IPS-18c (cell line): Measurements from ENCODE around the gene OR9G4.

ENCODE experiments used
- H3K4me3 ChIP-seq: 2 replicates; pipeline ENCODE4 v1.7.0; 2013; ENCODE audit warnings: low read depth, mild to moderate bottlenecking, low read length, moderate library complexity; ENCODE audit not compliant: insufficient read depth
- H3K9me3 ChIP-seq: one replicate; pipeline ENCODE4 v1.6.1; 2013; ENCODE audit warnings: mild to moderate bottlenecking, low read length, moderate library complexity; ENCODE audit not compliant: control insufficient read depth, insufficient read depth

The OR9G4 gene

DNA sequence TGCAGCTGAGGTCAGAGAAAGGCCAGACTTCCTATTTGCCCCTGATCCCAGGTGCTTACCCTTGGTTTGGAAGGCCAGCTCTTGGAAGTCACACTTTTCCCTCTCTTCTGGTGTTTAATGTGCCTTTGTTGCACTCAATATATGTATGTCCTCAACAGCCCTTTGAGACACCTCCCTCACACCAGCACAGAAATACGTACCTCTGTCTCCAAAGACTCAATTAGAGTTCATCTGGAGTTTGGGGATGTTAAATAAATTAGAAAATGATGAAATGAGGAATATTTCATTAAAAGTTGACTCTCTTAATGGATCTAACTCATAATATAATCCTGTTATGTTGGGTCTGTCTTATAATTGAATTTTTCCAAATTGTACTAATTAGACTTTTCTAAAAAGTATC, at the start of gene OR9G4:
OR9G4 (minus strand) TSS at position 101 of the 400 bp plus-strand sequence. CDS start 4,931 bp downstream, outside the sequence.
- Histone ChIP-seq H3K9me3 (no peaks in the 10 kb centered on the region), H3K4me3 (no peak within 1 kb of the TSS)

DNA sequence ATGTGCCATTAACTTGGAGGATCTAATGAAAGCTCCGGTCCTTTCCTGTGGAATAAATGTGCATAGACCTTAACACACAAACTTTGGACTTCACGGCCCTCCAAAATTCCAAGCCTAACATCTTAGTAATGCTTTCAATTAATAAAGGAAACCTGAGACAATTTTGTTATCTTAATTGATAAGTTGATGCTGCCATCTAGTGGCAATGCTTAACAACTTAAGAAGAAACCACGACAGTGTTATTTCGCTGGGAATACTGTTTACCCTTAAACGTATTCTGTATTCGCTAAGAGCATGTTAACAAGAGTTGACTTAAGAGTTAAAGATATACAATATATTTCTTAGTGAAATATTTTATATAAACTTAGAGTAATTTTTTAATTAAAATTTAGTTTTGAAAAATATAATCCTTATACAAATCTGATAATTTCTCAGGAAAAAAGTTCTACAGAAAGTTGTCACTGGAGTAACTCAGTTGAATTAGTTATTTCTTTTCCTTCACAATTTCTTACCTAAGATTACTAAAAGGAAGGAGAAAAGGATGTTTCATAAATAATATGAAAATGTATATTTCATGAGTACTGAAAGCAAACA, 35.0 kb upstream of the OR9G4 start:
- H3K4me3 ChIP-seq: no peak overlapping the region

DNA sequence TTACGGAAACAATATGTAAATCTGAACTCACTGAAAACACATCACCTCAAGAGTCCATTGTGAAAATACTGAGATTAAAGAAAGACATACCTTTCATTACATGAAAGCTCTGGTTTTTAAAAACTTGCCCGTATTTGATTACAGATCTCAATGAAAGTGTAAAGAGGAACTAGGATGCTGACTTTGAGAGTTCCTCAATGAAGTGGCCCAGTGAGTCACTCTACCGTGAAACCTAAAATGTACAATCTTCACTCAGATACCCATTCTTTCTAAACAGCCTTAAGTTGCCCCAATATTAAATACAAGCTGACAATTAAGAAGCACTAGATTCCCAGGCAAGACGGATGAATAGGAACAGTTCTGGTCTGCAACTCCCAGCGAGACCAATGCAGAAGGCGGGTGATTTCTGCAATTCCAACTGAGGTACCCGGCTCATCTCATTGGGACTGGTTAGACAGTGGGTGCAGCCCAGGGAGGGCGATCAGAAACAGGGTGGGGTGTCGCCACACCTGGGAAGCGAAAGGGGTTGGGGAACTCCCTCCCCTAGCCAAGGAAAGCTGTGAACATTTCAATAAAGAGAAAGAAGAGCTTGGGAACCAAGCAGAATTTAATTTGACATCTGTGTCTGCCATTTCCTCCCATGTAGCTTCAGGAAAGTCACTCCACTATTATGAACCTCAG, 33.8 kb upstream of the OR9G4 start:
- no peaks in the 10 kb centered on the region for H3K9me3 ChIP-seq
- no peak overlapping the region for H3K4me3 ChIP-seq

More for the DNA sequence above, 35.0 kb upstream of the OR9G4 start:
- no peaks in the 10 kb centered on the region for H3K9me3 ChIP-seq

DNA sequence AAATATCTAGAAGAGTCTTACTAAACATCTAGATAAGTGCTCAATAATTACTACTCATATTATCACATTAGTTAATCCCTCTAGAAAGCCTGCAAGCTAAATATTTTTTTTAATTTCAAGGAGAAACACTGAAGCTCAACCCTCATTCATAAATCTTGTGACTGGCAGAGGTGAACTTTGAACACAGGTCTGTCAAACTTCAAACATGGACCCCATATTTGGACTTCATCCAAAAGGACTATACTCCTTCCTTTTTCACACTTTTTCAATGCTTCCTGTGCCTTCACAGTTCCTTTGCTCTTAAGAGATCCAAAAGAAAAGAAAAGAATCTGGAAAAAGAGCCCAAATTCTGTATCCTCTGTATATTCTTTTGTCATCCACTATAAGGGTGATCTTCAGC, 28.3 kb upstream of the OR9G4 start:
- Histone ChIP-seq H3K4me3 (no peak overlapping the region), H3K9me3 (no peaks in the 10 kb centered on the region)

DNA sequence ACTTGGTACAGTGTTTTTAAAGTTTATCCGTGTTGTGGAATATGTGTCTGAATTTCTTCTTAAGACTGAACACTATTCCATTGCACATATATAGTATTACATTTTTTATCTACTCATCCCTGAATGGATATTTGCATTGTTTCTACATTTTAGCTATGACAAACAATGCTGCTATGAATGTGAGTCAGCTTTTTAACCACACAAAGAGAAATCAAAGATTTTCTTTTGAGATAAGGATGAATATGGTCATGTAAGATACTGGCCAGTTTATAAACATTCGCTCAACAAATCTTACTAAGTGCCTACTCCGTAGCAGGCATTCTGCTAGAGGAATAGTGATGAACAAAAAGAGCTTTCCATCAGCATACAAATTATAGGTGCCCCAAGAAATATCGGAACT, 16.5 kb upstream of the OR9G4 start:
- H3K9me3 ChIP-seq: no peaks in the 10 kb centered on the region
- H3K4me3 ChIP-seq: no peak overlapping the region

DNA sequence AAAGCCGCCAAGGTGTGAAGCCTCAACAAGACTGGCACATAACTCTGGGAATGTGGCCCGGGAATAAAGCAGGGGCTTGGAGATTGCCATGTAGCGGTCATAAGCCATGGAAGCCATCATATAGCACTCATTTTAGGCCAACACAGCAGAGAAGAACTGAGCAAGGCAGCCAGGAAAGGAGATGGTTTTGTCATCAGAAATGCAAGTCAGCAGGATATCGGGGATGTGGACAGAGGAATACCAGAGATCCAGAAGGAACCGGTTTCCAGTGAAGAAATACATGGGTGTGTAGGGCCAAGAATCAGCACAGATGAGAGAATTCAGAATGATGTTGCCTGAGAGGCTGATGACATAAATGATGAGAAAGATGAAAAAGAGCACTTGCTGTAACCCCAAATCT, 3.0 kb upstream of the OR9G4 start:
- Histone ChIP-seq H3K9me3 (no peaks in the 10 kb centered on the region), H3K4me3 (no peak overlapping the region)

DNA sequence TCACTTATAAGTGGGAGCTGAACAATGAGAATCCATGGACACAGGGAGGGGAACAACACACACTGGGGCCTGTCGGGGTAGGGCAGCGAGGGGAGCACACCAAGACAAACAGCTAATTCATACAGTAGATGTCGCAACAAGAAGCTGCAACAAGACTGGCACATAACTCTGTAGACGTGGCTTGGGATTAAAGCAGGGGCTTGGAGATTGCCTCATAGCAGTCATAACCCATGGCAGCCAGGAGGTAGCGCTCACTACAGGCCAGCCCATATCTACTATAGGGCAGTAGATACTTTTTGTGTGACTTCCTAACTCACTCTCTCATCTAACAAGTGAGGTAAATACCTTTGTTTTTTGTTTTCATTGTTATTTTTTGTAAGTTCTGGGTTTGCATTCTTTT, 1.7 kb upstream of the OR9G4 start:
- Histone ChIP-seq H3K9me3 (no peaks in the 10 kb centered on the region), H3K4me3 (no peak overlapping the region)

DNA sequence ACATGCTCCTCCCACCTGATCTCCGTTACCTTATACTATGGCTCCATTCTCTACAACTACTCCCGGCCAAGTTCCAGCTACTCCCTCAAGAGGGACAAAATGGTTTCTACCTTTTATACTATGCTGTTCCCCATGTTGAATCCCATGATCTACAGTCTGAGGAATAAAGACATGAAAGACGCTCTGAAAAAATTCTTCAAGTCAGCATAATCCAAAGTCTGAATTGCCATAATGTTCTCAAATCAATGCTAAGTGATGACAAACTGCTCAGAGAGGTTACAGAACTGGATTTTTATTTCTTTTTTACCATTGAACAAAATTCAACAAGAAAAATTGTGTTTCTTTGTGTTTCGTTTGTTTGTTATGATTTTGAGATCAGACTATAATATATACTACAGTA, 7.6 kb downstream of the OR9G4 start:
- H3K9me3 ChIP-seq: no peaks in the 10 kb centered on the region
- no peak overlapping the region for H3K4me3 ChIP-seq

DNA sequence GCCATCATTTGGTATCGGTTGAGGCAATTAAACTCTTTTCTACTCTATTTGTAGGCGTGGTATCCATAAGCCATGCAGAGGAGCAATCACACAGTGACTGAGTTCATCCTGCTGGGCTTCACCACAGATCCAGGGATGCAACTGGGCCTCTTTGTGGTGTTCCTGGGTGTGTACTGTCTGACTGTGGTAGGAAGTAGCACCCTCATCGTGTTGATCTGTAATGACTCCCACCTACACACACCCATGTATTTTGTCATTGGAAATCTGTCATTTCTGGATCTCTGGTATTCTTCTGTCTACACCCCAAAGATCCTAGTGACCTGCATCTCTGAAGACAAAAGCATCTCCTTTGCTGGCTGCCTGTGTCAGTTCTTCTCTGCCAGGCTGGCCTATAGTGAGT, 8.4 kb downstream of the OR9G4 start:
- H3K4me3 ChIP-seq: no peak overlapping the region

DNA sequence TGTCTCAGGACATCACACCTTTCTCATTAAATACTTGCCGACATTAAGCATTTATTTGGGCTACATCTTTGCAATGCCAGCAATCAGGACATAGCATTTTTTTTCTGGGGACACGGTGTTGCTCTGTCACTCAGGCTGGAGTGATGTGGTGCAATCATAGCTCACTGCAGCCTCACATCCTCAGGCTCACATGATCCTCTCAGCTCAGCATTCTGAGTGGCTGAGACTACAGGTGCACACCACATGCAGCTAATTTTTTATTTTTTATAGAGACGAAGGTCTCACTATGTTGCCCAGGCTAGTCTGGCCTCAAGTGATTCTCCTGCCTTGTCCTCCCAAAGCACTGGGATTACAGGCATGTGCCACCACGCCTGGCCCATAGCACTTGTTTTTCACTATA, 28.0 kb downstream of the OR9G4 start:
- H3K9me3 ChIP-seq: no peaks in the 10 kb centered on the region
- no peak overlapping the region for H3K4me3 ChIP-seq

More for the DNA sequence above, 8.4 kb downstream of the OR9G4 start:
- H3K9me3 ChIP-seq: no peaks in the 10 kb centered on the region

DNA sequence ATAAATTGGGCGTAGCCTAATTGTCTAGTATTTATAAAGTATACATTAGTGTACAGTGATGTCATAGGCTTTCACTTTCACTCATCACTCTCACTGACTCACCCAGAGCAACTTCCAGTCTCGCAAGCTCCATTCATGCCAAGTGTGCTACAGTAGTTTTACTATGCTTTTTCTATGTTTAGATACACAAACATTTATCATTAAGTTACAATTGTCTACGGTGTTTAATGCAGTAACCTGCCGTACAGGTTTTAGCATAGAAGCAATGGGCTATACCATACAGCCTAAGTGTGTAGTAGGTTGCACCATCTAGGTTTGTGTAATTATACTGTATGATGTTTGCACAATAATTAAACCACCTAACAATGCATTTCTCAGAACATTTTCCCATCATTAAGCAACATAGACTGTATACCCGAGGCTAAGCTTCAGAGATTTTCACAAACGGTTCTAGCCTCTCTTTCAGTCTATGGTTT, 32.1 kb downstream of the OR9G4 start:
- no peak overlapping the region for H3K4me3 ChIP-seq
- H3K9me3 ChIP-seq: no peaks in the 10 kb centered on the region

DNA sequence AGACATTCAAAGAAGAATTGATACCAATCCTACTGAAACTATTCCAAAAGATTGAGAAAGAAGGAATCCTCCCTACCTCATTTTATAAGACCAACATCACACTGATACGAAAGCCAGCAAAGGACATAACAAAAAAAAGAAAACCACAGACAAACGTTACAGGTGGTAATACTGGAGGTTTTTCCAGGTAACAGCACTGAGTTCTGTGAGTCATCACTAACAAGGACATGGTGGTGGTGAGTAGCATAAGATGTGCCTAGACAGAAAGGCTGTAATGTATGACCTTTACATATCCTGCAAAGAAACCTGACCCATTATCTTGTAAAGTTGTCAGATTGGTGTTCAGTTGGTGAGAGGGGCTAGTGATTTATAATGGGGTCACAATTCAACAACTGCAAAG, 34.3 kb downstream of the OR9G4 start:
- H3K9me3 ChIP-seq: no peaks in the 10 kb centered on the region
- H3K4me3 ChIP-seq: no peak overlapping the region

DNA sequence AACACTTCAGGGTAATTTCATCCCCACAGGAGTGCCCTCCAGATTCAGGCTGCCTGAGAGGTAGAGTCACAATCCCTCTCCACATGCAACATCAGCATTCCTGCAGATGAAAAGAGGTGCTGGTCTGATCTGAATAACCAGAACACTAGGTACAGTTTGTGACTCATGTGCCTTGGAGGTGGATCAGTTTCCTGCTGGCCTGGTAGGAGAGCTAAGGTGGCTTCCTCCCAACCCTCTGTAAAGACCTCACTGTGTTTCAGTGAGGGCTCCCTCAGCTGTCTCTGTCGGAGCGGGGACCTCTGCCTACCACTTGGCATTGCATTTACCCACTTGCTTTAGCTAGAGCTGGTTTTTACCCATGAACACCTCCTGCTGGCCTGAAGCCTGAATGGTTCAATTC, 42.0 kb downstream of the OR9G4 start:
- H3K4me3 ChIP-seq: no peak overlapping the region
- no peaks in the 10 kb centered on the region for H3K9me3 ChIP-seq

DNA sequence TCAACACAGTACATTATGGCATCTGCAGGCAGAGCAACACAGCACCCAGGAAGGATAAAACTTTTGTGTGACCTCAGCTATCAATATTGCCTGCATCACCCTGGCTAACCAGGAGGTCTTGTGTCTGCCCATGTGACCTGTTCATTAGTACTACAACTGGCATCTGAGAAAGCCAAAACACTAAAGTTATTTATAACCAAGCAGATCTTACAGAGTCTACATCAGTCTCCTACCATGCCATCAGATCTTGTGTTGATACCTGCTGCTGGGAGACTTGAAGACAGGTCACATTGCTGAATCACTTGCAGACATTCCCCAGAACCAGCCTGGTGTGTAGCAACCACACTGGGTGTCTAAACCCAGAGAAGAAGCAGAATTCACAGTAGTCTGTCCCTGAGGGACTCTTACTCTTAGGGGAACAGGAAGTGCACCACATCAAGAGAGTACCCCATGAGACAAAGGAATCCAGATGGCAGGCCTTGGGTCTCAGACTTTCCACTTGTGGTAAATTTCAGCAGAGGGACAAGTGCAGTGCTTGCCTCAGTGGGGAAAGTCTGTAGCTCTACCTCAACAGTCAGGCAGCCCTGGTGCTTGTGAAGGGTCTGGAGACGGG, 42.6 kb downstream of the OR9G4 start:
- Histone ChIP-seq H3K9me3 (no peaks in the 10 kb centered on the region), H3K4me3 (no peak overlapping the region)

DNA sequence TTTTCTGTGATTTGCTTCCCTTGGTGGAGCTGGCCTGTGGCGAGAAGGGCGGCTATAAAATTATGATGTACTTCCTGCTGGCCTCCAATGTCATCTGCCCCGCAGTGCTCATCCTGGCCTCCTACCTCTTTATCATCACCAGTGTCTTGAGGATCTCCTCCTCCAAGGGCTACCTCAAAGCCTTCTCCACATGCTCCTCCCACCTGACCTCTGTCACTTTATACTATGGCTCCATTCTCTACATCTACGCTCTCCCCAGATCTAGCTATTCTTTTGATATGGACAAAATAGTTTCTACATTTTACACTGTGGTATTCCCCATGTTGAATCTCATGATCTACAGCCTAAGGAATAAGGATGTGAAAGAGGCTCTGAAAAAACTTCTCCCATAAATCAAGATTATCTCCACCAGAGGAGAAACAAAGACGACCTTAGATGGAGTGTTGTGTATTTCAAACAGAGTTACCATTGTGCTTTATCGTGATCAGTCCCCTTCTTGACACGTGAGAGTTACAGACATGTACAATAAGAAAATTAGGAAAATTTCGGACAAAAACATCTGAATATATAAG, 47.5 kb downstream of the OR9G4 start:
- Histone ChIP-seq H3K9me3 (no peaks in the 10 kb centered on the region), H3K4me3 (no peak overlapping the region)

DNA sequence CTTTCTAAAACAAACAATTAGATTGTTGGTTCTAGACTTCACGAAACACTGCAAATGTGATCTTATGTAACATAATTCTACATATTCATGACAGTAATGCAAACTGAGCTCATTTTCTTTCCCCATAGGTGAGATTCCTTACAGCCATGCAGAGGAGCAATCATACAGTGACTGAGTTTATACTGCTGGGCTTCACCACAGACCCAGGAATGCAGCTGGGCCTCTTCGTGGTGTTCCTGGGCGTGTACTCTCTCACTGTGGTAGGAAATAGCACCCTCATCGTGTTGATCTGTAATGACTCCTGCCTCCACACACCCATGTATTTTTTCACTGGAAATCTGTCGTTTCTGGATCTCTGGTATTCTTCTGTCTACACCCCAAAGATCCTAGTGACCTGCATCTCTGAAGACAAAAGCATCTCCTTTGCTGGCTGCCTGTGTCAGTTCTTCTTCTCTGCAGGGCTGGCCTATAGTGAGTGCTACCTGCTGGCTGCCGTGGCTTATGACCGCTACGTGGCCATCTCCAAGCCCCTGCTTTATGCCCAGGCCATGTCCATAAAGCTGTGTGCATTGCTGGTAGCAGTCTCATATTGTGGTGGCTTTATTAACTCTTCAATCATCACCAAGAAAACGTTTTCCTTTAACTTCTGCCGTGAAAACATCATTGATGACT, 48.1 kb downstream of the OR9G4 start:
- Histone ChIP-seq H3K9me3 (no peaks in the 10 kb centered on the region), H3K4me3 (no peak overlapping the region)

DNA sequence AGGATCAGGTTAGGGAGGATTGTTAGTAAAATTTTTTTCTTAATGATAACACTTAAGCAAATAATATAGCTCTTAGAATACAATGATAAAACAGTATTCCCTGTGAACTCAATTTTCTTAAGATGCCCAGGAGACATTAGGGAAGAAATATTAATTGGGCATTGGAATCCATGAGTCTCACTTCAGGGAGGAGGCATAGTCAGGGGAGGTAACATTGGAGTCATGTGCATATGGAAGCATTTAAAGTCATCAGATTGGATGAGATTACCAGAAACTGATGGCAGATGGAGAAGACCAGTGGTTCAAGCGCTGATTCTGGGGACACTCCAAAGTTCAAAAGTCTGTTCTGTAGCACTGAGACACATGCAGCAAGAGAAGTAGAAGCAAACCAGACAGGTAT, 49.7 kb downstream of the OR9G4 start, which contains the start of gene OR9G1:
OR9G1 (plus strand) TSS at position 301 of the 400 bp plus-strand sequence. CDS start 1,293 bp downstream, outside the sequence.
- no peak within 1 kb of the TSS for H3K4me3 ChIP-seq
- H3K9me3 ChIP-seq: no peaks in the 10 kb centered on the region
